CD4-positive, alpha-beta T cell treated with Interleukin-15 for 4 hours (primary cell): ENCODE data around the gene GIPR.
"Not testable (repeated sequence)": the region's sequence is repeated elsewhere in the genome, so short reads cannot be mapped to it uniquely, and the experiment has no call there.

Experiments used
- DNase-seq: peaks from one replicate; pipeline ENCODE4 v3.0.0-alpha.2; 2020; ENCODE audit warnings: low spot score

The GIPR gene

GRCh38 chr19:45691516-45692186, 23.6 kb downstream of the GIPR start, which contains the start of gene SNRPD2:
Gene SNRPD2 (minus strand): TSS chr19:45691953. CDS start chr19:45691888, 65 bp downstream.
- peak; percentile 92 for DNase-seq

- DNase-seq: peak; percentile 98
These were observed 24.4 kb downstream of the GIPR start, which contains the start of gene QPCTL for GRCh38 chr19:45692187-45693105. Gene QPCTL (plus strand): TSS chr19:45692666. CDS start chr19:45692704, 38 bp downstream.

GRCh38 chr19:45693106-45693788, 25.2 kb downstream of the GIPR start:
- DNase-seq: peak; percentile 67

GRCh38 chr19:45701676-45702075, 33.7 kb downstream of the GIPR start:
- no peak for DNase-seq

GRCh38 chr19:45705115-45705514, 37.1 kb downstream of the GIPR start:
- no peak for DNase-seq

- no peak for DNase-seq
These were observed 37.8 kb downstream of the GIPR start for GRCh38 chr19:45705710-45706415.

- DNase-seq: no peak
These were observed 42.5 kb downstream of the GIPR start for GRCh38 chr19:45710356-45711130.

- DNase-seq: no peak
These were observed 44.1 kb downstream of the GIPR start for GRCh38 chr19:45711851-45712698.

- no peak for DNase-seq
These were observed 44.7 kb downstream of the GIPR start for GRCh38 chr19:45712699-45713067.

GRCh38 chr19:45713141-45713540, 45.1 kb downstream of the GIPR start:
- no peak for DNase-seq

- DNase-seq: no peak
These were observed 47.1 kb downstream of the GIPR start for GRCh38 chr19:45715139-45715538.

GRCh38 chr19:45716359-45717130, 48.5 kb downstream of the GIPR start:
- peak; percentile 7 for DNase-seq

GRCh38 chr19:45717131-45717982, 49.3 kb downstream of the GIPR start:
- peak; percentile 99 for DNase-seq

GRCh38 chr19:45717983-45718650, 50.1 kb downstream of the GIPR start:
- no peak for DNase-seq

GRCh38 chr19:45720065-45720464, 52.0 kb downstream of the GIPR start:
- not testable (repeated sequence) for DNase-seq

- DNase-seq: not testable (repeated sequence)
These were observed 60.7 kb downstream of the GIPR start for GRCh38 chr19:45728683-45729082.

GRCh38 chr19:45729800-45730290, 61.8 kb downstream of the GIPR start:
- DNase-seq: no peak
